ENCODE data around the gene ZDHHC22.
A peak's percentile ranks its signal among the peaks of the same experiment; 100 is the strongest.

ZDHHC22 gene

DNA sequence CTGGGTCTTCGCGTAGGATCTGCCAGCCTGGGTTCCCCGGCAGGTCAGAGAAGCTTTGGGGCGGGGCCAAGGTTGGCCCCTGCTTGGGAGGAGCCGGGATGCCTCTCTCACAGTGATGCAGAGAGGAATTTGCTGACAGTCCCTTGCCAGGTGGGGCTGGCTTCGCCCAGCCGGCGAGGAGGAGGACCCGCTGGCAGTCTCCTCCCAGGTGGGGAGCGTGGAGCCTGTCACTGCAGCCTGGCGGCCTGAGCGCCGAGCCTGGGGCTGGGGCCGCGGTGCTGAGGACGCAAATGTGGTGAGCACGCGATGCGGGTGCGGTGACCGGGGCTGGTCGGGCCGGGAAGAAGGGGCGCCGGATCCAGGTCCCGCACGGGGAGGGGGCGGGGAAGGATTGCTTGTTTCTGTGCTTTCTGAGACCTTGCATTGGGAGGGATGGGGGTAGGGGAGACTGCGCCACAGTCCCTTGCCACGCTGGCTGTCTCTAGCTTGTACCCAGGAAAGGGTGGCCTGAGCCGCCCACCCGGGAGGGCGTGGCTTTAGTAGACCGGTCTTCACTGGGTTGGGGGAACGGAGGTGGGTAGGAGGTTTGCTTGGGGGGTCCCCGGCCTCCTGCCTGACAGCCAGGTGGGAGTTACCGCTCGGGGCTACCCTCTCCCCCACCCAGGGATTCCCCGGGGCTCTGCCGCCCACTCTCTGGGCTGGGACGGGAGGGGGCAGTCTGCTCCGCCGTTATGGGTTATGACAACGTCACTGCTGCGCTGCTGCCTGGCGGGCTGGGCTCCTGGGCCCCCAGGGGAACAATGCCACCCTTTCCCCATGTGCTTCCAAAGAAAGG is 40.2 kb upstream of the ZDHHC22 start, which contains the start of gene TMEM63C:
Gene TMEM63C, plus strand, starts transcription at position 196 of the 835 bp plus-strand sequence. CDS start 37,016 bp downstream, outside the sequence.
- no peak for TF ChIP-seq TAF1 (IDR thresholded peaks at IDR 0.05; ENCODE audit: low read depth)
- TF ChIP-seq, protein P1, sequence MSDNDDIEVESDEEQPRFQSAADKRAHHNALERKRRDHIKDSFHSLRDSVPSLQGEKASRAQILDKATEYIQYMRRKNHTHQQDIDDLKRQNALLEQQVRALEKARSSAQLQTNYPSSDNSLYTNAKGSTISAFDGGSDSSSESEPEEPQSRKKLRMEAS (IDR thresholded peaks at IDR 0.05) = peak; percentile 66
- peak; percentile 58; the same call in 1 of the 2 replicates for TF ChIP-seq ZBTB7A (IDR thresholded peaks at IDR 0.05; ENCODE audit: low read depth)
- peak; percentile 34; the same call in 1 of the 2 replicates for TF ChIP-seq TEAD4 (IDR thresholded peaks at IDR 0.05)
- no peak for TF ChIP-seq EP300 (IDR thresholded peaks at IDR 0.05; ENCODE audit: borderline replicate concordance)
- TF ChIP-seq NFIC (IDR thresholded peaks at IDR 0.05) = no peak
- no peak for TF ChIP-seq CEBPB (IDR thresholded peaks at IDR 0.05)
- TF ChIP-seq RAD21 (IDR thresholded peaks at IDR 0.05; ENCODE audit: low read depth) = no peak
- TF ChIP-seq CREB1 (IDR thresholded peaks at IDR 0.05; ENCODE audit: low read depth) = no peak
- no peak for TF ChIP-seq EGR1 (IDR thresholded peaks at IDR 0.05)
- TF ChIP-seq FOXM1 (IDR thresholded peaks at IDR 0.05; ENCODE audit: borderline replicate concordance, low read depth) = no peak
- no peak for TF ChIP-seq YY1 (IDR thresholded peaks at IDR 0.05; ENCODE audit: low read depth)
- TF ChIP-seq TCF12 (IDR thresholded peaks at IDR 0.05; ENCODE audit: low read depth) = no peak
- TF ChIP-seq, protein P2, sequence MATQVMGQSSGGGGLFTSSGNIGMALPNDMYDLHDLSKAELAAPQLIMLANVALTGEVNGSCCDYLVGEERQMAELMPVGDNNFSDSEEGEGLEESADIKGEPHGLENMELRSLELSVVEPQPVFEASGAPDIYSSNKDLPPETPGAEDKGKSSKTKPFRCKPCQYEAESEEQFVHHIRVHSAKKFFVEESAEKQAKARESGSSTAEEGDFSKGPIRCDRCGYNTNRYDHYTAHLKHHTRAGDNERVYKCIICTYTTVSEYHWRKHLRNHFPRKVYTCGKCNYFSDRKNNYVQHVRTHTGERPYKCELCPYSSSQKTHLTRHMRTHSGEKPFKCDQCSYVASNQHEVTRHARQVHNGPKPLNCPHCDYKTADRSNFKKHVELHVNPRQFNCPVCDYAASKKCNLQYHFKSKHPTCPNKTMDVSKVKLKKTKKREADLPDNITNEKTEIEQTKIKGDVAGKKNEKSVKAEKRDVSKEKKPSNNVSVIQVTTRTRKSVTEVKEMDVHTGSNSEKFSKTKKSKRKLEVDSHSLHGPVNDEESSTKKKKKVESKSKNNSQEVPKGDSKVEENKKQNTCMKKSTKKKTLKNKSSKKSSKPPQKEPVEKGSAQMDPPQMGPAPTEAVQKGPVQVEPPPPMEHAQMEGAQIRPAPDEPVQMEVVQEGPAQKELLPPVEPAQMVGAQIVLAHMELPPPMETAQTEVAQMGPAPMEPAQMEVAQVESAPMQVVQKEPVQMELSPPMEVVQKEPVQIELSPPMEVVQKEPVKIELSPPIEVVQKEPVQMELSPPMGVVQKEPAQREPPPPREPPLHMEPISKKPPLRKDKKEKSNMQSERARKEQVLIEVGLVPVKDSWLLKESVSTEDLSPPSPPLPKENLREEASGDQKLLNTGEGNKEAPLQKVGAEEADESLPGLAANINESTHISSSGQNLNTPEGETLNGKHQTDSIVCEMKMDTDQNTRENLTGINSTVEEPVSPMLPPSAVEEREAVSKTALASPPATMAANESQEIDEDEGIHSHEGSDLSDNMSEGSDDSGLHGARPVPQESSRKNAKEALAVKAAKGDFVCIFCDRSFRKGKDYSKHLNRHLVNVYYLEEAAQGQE (IDR thresholded peaks at IDR 0.05; ENCODE audit: low read depth) = no peak
- TF ChIP-seq, protein P3, sequence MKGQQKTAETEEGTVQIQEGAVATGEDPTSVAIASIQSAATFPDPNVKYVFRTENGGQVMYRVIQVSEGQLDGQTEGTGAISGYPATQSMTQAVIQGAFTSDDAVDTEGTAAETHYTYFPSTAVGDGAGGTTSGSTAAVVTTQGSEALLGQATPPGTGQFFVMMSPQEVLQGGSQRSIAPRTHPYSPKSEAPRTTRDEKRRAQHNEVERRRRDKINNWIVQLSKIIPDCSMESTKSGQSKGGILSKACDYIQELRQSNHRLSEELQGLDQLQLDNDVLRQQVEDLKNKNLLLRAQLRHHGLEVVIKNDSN (IDR thresholded peaks at IDR 0.05) = peak; percentile 20; the same call in 1 of the 2 replicates

DNA sequence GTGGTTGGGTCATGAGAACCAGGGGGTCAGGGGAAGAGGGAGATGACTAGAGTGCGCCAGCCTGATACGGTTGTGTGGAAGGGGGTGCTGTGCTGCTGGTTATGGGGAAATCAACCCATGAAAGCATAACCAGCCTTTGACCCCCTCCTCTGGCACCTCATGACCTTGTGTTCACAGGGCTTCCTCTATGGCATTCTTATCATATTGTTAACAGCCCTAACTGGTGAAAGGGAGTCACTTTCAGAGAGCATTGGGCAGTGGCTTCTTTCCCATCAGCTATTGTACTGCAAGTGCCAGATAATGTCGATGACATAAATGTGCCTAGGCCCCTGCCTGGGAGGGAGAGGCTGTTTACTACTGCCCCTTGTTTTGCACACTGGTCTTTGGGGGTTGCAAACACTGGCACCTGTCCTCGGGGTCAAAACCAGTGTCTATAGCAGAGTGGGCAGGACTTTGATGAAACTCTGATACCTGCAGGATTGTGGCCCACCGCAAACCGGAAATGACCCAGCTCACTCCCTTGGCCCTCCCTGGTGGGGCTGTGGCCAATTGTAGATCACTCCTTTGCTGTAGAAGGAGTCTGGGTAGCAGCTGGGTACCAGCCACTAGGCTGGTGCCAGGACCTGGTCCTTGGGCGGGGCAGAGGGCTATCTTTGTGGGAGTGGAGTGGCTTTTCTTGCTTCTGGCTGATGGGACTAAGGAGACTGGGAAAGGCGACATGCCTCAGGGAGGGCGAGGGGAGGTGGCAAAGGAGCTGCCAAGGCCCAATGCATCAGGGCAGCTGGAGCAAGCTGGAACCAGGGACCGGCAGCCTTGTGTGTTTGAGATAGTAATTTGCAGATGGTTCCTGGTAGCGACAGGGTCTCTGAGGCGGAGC is 39.4 kb upstream of the ZDHHC22 start:
- TF ChIP-seq, protein P1 (IDR thresholded peaks at IDR 0.05) = no peak
- no peak for TF ChIP-seq YY1 (IDR thresholded peaks at IDR 0.05; ENCODE audit: low read depth)
- no peak for TF ChIP-seq RAD21 (IDR thresholded peaks at IDR 0.05; ENCODE audit: low read depth)
- TF ChIP-seq TCF12 (IDR thresholded peaks at IDR 0.05; ENCODE audit: low read depth) = no peak
- TF ChIP-seq CEBPB (IDR thresholded peaks at IDR 0.05) = no peak
- TF ChIP-seq CREB1 (IDR thresholded peaks at IDR 0.05; ENCODE audit: low read depth) = no peak
- TF ChIP-seq FOXM1 (IDR thresholded peaks at IDR 0.05; ENCODE audit: borderline replicate concordance, low read depth) = no peak
- TF ChIP-seq ZBTB7A (IDR thresholded peaks at IDR 0.05; ENCODE audit: low read depth) = no peak
- TF ChIP-seq, protein P3 (IDR thresholded peaks at IDR 0.05) = no peak
- no peak for TF ChIP-seq TAF1 (IDR thresholded peaks at IDR 0.05; ENCODE audit: low read depth)
- TF ChIP-seq NFIC (IDR thresholded peaks at IDR 0.05) = no peak
- no peak for TF ChIP-seq TEAD4 (IDR thresholded peaks at IDR 0.05)
- TF ChIP-seq EGR1 (IDR thresholded peaks at IDR 0.05) = no peak

DNA sequence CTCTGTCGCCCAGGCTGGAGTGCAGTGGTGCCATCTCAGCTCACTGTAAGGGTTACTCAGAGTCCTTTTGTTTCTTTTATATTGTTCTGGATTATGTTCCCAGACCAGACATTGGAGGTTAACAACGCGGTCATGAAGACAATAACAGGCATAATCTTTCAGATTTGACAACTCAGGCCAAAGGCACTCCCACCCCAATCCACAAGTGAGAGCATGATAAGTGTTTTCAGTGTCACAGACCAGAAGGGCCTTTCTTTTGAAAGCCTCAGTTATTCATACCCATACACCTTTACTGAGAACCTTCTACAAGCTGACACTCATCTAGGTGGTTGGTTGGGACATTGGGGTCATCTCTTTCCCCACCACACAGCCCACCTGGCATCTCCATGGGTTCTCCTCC is 37.1 kb upstream of the ZDHHC22 start:
- TF ChIP-seq EGR1 (IDR thresholded peaks at IDR 0.05) (no peak), NFIC (IDR thresholded peaks at IDR 0.05) (no peak), EP300 (IDR thresholded peaks at IDR 0.05; ENCODE audit: borderline replicate concordance) (no peak), TAF1 (IDR thresholded peaks at IDR 0.05; ENCODE audit: low read depth) (no peak), TEAD4 (IDR thresholded peaks at IDR 0.05) (no peak), FOXM1 (IDR thresholded peaks at IDR 0.05; ENCODE audit: borderline replicate concordance, low read depth) (no peak), TCF12 (IDR thresholded peaks at IDR 0.05; ENCODE audit: low read depth) (no peak), YY1 (IDR thresholded peaks at IDR 0.05; ENCODE audit: low read depth) (no peak)

DNA sequence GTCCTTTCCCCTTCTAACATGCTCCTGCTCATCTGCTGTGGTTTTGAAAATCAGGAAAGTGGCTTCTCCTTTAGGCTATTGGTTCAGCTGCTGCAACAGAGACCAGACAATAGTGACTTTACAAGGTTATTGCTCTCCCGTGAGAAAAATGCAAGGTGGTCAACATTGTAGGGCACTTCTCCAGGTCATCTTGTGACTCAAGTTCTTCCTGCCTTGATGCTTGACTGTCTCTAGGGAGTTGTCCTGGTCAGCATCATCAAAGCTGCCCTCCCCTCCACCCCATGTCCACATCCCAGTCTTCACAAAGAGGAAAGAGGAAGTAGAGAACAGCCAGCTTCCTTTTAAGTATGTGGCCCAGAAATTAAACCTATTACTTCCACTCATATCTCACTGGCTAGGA is 36.1 kb upstream of the ZDHHC22 start:
- TF ChIP-seq CEBPB (IDR thresholded peaks at IDR 0.05) (no peak), TEAD4 (IDR thresholded peaks at IDR 0.05) (no peak), TCF12 (IDR thresholded peaks at IDR 0.05; ENCODE audit: low read depth) (no peak), EGR1 (IDR thresholded peaks at IDR 0.05) (no peak), TAF1 (IDR thresholded peaks at IDR 0.05; ENCODE audit: low read depth) (no peak), RAD21 (IDR thresholded peaks at IDR 0.05; ENCODE audit: low read depth) (no peak), NFIC (IDR thresholded peaks at IDR 0.05) (no peak), YY1 (IDR thresholded peaks at IDR 0.05; ENCODE audit: low read depth) (no peak)
- TF ChIP-seq, protein P1 (IDR thresholded peaks at IDR 0.05) = no peak
- TF ChIP-seq, protein P2 (IDR thresholded peaks at IDR 0.05; ENCODE audit: low read depth) = no peak
